ENCODE data around the gene RTN4RL2. TPM values are rescaled to one million over a fixed set of nuclear protein-coding genes. Genes with fewer than 3 reads are reported as not detected.
"Not testable (repeated sequence)": the region's sequence is repeated elsewhere in the genome, so short reads cannot be mapped to it uniquely, and the experiment has no call there.

RTN4RL2 gene
- total RNA-seq, 1 donor = 0.27 TPM

DNA sequence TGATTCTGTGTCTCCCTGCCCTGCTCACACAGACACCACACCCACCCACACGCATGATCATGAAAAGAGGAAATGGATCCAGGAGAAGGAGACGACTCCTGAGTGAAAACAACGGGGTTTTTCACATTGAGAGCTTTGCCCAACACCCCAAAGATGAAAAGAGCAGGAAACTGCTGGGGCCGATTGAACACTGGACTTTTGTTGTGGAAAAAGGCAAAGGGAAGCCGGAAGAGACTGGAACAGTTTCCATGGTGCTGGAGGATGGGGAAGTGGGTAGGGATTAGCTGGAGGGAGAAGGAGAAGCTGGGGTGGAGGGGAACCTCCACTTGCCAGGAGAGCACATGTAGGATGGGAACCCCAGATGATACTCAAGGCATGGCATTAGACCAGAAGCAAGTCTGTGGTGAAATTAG lies 28.2 kb upstream of the RTN4RL2 start:
- DNase-seq (ENCODE audit: low read depth in 2 of 3, low spot score in 2 of 3) = no peak

DNA sequence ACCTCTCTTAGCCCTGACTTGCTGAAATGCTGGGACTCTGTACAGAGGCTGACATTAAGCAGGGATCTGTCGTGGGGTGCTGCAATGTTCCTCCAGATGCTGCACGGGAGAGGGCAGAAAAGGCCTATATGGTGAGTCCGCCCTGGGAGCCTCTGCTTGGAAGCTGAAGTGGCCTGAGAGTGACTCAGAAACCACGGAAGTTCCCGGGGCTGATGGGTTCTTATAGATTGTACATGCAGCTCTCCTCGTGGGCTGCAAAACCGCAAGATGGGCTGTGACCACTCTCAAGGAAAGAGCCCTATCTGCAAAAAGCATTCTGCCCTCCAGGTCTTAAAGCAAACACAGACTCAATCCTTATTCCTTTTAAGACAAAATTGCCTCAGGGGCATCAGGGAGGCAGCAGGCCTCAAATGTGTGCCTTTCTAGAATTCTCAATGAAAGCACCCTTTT lies 27.6 kb upstream of the RTN4RL2 start:
- peak in 2 of 3 donors; percentile 90 to 96 for DNase-seq (ENCODE audit: low read depth in 2 of 3, low spot score in 2 of 3)

DNA sequence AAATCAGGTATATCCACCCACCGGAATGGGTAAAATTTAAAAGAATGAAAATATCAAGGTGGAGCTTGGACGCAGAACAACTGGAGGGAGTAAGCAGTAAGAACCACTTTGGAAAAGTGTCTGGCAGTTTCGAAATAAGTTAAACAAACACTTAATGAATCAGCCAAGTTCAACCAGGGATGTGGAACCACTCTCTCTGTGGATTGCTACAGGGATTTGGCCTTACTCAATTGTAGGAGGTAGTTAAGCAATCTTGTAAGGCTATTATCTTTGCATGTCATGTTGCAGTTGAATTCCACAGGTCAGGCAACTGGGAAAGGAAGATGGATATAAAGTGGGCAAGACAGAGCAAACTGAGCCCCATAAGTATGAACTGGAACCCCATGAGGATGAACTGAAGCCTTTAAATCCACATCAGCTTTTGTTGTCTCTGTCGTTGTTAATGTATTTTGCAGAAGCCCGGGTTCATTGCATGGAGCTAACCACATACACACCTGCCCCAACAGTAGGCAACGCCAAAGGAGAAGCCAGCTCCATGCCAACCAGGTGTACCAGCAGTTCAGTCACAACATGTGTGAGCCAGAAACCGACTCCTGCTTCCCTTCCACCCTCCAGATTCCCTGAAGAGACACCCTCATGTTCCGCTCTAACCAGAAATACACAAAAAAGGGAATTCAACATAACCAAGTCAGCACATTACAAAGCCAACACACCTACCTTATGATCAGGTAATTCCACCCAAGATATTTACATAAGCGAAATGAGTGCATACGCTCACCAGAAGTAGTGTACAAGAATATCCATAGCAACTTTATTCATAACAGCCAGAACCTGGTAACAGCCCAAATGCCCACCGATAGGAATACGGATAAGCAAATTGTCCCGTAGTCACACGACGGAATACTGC lies 25.4 kb upstream of the RTN4RL2 start:
- no peak for DNase-seq (ENCODE audit: low read depth in 2 of 3, low spot score in 2 of 3)

DNA sequence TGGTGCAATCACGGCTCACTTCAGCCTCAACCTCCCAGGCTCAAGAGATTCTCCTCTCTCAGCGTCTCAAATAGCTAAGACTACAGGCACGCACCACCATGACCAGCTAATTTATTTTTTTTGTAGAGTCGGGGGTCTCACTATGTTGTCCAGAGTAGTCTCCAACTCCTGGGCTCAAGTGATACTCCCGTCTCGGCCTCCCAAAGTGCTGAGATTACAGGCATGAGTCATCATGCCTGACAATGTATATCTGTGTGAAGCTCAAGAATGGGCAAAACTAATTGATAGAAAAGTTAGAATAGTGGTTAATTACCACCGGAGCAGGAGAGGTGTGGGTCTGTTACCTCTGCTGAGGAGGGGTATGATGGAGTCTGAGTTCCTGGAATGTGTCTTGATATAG lies 24.3 kb upstream of the RTN4RL2 start:
- no peak for DNase-seq (ENCODE audit: low read depth in 2 of 3, low spot score in 2 of 3)

DNA sequence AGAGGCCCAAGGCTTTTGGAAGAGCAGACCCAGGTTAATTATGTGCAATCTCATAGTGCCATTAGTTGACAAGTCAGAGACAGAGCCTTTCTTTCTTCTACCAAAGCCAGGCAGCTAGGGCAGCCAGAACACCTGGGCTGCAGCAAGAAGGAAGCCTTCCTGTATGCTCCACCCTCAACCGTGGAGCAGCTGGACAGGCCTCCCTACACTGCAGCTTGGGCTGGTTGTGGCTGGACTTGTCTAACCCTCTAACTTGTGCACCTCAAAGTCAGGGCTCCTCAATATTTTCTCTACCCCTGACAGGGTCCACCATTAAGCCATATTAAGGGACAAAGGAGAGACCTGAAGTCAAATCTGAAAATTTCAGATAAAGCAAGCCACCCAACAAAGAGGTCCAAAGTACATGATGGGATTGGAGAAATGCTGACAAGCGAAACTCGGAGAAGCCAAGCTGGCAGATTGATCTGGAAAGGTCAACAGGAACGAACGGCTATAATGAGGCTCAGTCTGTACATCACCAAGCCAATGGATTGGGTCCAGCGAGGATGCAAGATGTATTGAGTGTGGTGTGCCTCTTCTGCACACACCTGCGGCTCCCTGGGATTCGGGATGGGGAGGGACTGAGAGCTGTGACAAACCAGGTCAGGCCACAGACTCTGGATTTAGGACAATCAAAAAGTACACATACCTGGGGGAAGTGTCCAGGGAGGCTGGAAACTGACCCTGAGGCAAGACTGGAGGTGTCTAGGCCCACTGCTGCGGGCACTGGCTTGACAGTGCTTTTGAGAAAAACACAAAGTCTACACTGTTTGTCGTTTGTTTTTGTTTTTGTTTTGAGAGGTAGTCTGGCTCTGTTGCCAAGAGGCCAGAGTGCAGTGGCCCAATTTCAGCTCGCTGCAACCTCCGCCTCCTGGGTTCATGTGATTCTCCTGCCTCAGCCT lies 21.7 kb upstream of the RTN4RL2 start:
- DNase-seq (ENCODE audit: low read depth in 2 of 3, low spot score in 2 of 3) = no peak

DNA sequence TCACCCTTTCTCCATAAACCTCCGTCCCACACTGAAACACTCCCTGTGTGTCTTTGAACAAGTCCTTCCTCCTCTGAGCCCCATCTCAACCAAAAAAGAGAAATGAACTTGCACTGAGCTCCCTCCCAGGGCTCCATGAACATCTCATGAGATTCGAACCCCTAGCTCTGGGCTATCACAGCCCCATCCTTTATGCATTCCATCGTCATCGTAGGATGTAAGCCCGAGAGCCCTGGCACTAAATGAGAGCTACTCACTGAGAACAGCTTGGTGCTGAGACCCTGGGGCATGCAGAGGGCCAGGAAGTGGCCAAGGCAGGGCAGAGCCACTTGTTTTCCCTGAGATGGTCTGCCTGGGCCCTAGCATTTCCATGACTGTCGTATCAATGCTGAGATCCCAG lies 20.5 kb upstream of the RTN4RL2 start:
- no peak for DNase-seq (ENCODE audit: low read depth in 2 of 3, low spot score in 2 of 3)

DNA sequence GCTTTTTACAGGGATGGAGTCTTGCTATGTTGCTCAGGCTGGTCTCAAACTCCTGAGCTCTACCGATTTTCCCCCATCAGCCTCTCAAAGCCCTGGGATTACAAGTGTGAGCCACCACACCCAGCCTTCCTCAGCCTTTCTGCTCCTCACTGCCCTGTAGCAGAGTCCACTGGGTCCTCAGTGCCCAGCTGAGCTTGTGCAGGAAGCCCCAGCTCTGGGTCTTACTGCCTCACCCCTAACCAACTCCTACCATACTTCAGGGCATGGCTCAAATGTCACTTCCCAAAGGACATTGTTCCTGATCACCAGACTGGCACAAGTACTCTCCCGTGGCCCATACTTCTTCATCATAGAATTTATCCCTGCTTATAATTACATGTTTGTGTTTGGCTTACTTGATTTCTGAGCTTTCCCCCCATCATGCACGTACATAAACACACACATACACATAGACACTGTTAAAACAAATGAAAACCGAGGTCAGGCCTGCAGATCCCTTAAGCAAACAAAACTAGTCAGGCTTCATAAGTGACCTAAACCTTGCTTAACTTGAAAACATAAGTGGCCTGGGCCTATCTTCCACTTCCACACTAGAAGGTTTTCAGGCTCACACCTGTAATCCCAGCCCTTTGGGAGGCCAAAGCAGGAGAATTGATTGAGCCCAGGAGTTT lies 19.4 kb upstream of the RTN4RL2 start:
- DNase-seq (ENCODE audit: low read depth in 2 of 3, low spot score in 2 of 3) = no peak

DNA sequence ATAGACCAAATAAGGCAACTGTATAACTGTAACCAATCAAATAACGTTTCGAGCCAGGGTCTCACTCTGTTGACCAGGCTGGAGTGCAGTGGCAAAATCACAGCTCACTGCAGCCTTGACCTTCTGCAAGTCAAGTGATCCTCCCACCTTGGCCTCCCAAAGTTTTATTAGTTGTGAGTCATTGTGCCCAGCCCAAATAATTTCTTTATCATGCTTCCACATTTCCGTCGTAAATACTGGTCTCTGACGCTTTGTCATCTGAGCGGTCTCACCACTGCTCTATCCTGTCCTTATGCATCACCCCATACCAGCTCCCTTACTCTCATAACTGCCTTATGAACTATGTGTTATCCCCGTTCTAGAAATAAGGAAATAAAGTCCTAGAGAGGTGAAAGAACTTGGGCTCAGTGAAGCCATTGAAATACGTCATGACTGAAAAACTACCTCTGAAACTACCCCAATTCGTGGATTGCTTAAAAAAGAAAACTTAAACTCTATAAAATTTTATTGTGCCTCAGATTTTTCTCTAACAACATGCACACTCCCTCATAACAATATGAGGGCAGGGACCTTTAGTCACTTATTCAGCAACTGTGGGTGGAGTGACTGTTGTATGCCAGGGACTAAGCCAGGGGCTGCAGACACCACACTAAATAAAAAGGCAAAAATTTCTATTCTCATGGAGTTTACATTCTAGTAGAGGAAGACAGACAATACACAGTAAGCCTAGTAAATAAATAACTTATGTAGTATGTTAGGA lies 15.8 kb upstream of the RTN4RL2 start:
- DNase-seq (ENCODE audit: low read depth in 2 of 3, low spot score in 2 of 3) = no peak

DNA sequence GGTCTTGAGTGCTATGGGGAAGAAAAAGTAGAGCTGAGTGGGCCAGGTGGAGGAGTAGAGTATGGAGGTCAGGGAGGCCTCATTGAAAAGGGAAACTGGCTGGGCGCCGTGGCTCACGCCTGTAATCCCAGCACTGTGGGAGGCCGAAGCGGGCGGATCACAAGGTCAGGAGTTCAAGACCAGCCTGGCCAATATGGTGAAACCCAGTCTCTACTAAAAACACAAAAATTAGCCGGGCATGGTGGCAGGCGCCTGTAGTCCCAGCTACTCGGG lies 15.3 kb upstream of the RTN4RL2 start:
- DNase-seq (ENCODE audit: low read depth in 2 of 3, low spot score in 2 of 3) = not testable (repeated sequence)

DNA sequence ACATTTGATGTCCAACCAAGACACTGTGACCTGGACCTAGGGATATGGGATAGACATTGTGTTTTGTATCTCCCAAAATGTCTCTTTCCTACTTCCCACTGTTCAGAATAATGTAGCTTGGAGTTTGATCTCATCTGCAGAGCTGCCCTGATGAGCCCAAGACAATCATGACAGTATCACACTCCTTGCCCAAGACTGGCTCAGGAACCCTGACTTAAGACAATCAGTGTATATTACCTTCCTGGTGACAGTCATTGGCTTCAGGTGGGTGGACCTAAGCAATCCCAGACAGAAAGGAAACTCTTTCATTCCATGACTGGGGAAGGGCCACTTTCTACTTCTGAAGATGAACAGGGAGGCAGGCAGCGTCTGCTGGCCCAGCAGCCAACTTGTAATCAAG lies 14.3 kb upstream of the RTN4RL2 start:
- no peak for DNase-seq (ENCODE audit: low read depth in 2 of 3, low spot score in 2 of 3)

DNA sequence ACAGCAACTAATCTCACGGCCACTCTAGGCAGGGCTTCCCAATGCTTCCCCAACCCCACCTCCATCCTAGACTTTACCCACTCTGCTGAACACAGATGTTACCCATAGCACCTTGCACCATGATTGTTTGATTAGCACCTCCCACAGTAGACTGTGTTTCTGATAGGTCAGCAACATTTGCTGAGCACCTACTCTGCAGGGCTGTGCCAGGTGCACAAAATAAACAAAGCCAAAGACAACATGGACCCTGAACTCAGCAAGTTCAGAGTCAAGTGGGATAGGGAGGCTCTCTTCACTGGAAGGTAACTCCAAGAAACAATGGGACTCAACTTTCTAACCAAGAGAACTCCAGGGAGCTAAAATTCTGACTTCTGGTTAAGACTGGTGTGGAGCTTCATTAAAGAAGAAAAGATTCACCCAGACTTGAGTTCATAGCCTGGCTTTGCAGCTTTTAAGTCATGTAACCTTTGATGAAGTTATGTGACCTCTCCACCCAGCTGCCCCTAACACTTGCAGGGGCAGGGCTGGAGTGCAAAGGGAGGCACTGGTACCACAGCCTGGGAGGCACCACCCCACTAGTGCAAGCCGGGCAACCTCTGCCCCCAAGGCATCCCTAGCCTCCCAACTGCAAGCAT lies 6.7 kb upstream of the RTN4RL2 start:
- no peak for DNase-seq (ENCODE audit: low read depth in 2 of 3, low spot score in 2 of 3)

DNA sequence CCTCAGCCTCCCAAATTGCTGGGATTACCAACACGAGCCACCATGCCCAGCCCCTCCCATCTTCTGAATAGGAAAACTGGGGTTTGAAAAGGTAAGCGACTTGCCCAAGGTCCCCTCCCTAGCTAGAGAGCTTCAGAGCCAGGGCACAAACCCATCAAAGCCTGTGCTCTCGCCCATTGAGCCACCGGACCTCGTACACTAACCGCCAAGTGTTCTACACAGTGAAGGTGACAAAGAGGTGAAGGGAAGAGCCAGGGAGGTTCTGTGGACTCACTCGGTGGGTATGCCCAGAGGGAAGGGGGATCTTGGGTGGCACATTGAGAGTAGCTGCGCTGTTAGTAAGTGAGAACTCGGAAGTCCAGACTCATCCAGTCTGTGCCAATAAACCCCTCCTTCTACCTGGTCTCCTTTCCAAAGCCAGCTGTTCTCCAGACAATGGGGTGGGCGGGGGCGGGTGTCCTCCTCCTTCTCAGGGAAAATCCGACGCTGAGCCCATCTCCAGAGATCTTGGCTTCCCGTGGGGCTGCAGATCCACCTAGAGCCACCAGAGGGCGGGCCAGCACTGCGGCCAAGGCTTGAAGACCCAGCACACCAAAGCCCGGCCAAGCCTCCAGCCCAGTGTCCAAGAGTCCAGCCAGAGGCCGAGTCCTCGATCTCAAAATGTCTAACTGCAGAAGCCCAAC lies 3.2 kb upstream of the RTN4RL2 start:
- DNase-seq (ENCODE audit: low read depth in 2 of 3, low spot score in 2 of 3) = peak; percentile 60 to 73 (median 63)

DNA sequence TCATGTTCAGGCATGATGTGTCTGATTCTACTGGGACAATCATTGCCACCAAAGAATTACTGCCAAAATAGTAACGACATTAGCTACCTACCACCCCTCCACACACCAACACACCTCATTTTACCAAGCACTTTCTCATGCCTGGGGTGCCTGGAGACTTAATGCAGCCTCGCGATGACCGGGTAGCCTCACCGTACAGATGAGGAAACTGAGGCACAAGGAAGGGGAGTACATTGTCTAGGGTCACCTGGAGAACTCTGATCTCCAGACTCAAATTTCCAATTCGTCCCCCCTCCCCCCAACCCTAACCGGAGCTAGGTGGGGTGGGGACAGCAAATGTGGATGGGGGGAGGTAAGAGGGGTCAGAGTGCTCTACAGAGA lies 2.7 kb upstream of the RTN4RL2 start:
- DNase-seq (ENCODE audit: low read depth in 2 of 3, low spot score in 2 of 3) = no peak

DNA sequence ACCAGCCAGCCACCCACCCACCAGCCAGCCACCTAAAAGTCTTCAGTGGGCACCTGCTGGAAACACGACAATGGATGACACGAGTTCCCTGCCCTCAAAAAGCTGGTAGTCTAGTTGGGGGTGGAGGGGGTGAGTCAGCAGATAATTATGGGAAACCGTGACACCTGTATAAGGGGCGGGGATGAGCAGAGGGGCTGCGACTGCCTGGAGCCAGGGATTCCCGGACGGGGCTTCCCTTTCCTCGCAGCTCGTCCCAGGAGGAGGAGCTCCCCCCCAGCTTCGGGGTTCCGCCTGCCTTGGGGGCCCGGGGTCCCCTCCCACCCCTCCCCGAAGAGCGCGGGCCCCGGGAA lies 2.3 kb upstream of the RTN4RL2 start:
- no peak for DNase-seq (ENCODE audit: low read depth in 2 of 3, low spot score in 2 of 3)

DNA sequence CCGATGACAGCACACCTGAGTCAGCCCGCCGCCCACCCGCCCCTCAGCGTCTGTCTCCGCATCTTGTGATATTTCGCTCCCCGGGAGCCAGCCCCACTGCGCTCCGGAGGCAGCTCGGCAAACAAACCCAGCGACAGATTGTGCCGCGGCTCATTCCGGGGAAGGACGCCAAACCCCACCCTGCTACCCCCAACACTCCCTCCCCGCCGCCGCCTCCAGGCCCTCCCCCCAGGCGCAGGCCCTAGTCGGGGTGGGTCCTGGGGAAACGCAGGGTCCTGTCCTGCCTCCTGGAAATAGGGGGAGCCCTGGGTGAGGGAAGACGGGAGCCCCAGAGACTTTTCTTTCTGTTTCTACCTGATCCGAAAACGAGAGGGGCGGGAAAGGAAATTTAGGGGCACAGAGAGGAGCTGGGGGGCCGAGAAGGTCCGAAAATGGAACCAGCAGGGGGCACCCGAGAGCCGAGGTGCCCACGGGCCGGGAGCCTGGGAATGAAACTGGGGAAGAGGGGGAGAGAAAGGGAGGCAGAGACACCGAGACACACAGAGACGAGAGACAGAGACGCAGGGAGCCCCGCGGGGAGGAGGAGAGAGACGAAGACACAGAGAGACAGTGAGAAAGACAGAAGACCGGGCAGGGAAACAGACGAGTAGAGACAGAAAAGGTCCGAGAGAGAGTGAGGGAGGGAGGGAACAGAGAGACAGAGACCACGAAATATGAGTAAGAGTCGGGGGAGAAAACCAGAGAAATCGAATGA lies 1.7 kb upstream of the RTN4RL2 start:
- peak in 1 of 3 donors; percentile 52 for DNase-seq (ENCODE audit: low read depth in 2 of 3, low spot score in 2 of 3)

DNA sequence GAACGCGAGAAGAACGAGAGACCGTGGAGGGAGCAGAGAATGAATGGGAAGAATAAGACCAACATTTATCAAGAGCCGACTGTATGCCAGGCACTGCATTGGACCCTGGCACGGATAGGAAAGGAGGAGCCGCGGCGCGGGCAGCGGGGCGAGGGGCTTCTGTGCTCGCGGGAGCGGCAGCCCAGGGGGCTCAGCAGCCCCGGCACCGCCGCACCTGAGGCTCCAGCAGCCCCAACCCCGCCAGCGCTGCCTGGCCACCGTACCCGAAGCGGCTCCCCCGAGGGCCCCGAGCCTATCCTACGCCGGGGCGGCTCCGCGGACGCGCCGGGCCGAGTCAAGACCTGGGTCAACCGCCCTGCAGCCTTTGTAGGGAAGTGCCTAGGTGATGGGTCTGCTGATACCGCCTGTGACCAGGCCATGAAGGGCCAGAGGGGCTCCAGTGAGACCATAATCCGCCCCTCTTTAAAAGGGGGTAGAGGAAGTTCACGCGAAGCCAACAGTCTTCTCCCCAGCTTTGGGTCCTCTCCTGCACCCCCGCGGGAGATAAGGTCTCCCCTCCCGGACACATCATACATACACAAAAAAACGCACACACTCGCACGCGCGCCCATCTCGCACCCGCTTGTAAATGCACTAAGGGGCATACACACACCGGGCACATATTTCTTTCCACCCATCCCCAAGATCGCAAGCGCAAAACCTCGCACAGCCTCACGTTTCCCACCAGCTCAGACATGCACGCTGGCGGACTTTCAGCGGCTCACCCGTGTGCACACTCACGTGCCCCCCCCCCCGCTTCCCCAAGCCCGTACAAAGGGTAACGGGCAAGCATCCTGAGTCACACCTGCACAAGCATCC lies 935 bp upstream of the RTN4RL2 start:
- peak in 1 of 3 donors; percentile 21 for DNase-seq (ENCODE audit: low read depth in 2 of 3, low spot score in 2 of 3)

DNA sequence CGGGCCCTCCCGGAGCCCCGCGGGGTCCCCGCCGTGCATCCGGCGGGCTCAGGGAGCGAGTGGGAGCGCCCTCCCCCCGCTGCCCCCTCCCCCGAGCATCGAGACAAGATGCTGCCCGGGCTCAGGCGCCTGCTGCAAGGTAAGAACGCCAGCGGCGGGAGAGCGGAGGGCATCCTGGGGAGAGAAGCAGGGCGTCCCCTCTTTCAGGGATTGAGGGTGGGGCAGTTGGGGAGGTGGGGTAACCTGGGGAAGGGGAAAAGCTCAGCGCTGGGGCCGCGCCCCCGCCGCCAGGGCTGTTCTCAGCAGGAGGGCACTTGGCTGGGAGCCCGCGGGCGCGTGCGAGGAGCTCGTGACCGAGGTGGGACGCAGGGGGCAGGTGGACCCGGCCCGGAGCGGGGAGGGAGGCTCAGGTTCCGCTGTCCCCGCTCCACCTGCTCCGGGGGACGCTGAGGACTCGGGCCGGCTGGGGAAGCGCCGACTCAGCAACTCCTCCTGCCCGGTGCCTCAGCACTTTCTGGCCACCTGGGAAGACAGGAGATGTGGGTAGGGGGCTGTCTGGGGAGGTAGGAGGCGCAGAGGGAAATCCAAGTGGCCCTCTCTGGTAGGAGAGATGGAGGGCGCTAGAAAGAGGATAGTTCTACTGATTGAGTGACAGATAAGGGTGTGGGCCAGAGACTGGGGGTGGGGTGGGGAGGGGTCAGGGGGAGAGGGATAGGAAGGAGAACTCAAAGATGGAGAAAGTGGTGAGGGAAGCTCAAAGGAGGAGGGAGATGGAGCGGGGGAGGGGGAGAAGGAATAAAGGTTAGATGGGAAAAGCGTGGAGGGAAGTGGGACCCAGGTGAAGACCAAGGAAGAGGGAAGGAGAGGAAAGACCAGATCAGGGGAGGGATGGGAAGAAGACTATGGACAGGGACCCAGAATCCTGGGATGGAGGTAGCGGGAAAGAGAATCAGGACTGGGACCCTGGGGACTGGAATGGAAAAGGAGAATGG lies 726 bp downstream of the RTN4RL2 start:
- DNase-seq (ENCODE audit: low read depth in 2 of 3, low spot score in 2 of 3) = no peak
